ENCODE results near the gene METTL15. TPM values are rescaled to one million over a fixed set of nuclear protein-coding genes. Genes with fewer than 3 reads are reported as not detected.

METTL15 gene
- total and polyA plus RNA-seq, 2 of the 8 experiments (the other 6 are each of a cell fraction or from before 2014, with no cell fraction given): 5.4 to 10.5 TPM

GRCh38 chr11:28117712-28118111 is 9.5 kb downstream of the METTL15 start:
- no peak overlapping the region for H3K4me2 ChIP-seq (ENCODE audit: insufficient read depth in 1 of 2, low read depth in 2 of 2, low read length in 2 of 2)
- no peaks in the 10 kb centered on the region for H3K23me2 ChIP-seq (ENCODE audit: low read depth, low read length)
- WGBS, 2 experiments (ENCODE audit: extremely low coverage in 1 of 2, insufficient coverage in 1 of 2, insufficient read length in 1 of 2, insufficient replicate concordance in 2 of 2, low coverage in 1 of 2, low lambda C conversion rate in 2 of 2, missing lambda C conversion rate in 1 of 2): 89% methylated on average over 4 of the region's 4 CpGs; no CpG with 5 or more reads in 1 of the 2 experiments
- ChIA-PET POLR2A (ENCODE audit: partially characterized antibody) (no interaction called here), CTCF (ENCODE audit: partially characterized antibody) (no interaction called here)
- no peak overlapping the region for H2BK12ac ChIP-seq (ENCODE audit: low read depth, low read length)
- no peaks in the 10 kb centered on the region for H3K79me1 ChIP-seq (ENCODE audit: low read depth, low read length)
- FAIRE-seq (no peak), DNase-seq (ENCODE audit: low read depth in 1 of 2, low spot score in 2 of 2) (no peak)
- peaks cover 0 to 1% of the 10 kb centered on the region in 2 experiments for H4K20me1 ChIP-seq (replicated peaks in 1 of 2; ENCODE audit: control insufficient read depth in 1 of 2, insufficient read depth in 2 of 2, low read length in 2 of 2)
- no peak overlapping the region for H3K23ac ChIP-seq (ENCODE audit: insufficient read length)
- H4K5ac ChIP-seq (ENCODE audit: insufficient read length, low read depth, low read length): no peak overlapping the region
- no peaks in the 10 kb centered on the region for H3K27me3 ChIP-seq (replicated peaks in 1 of 4; ENCODE audit: control insufficient read depth in 3 of 4, extremely low read depth in 1 of 4, insufficient read depth in 3 of 4, low read length in 3 of 4)
- no peak overlapping the region for H4K8ac ChIP-seq (ENCODE audit: extremely low read depth, insufficient read depth, low read length)
- no peak overlapping the region for H3K4ac ChIP-seq (replicated peaks; ENCODE audit: insufficient read length, low read depth, low read length)
- no peak overlapping the region for H2BK120ac ChIP-seq (replicated peaks; ENCODE audit: low read depth, low read length)
- H2BK20ac ChIP-seq (ENCODE audit: low read length): no peak overlapping the region
- H3K79me2 ChIP-seq (ENCODE audit: control insufficient read depth in 1 of 2, insufficient read depth in 2 of 2, low read length in 2 of 2): peaks cover 0 to 11% of the 10 kb centered on the region in 2 experiments; a peak in 1 of 4 replicates
- no peak overlapping the region for H3K4me3 ChIP-seq (ENCODE audit: extremely low read depth in 1 of 4, insufficient read depth in 2 of 4, low read depth in 3 of 4, low read length in 4 of 4)
- no peak overlapping the region for H3K9ac ChIP-seq (replicated peaks in 1 of 4; ENCODE audit: extremely low read depth in 1 of 4, low read depth in 3 of 4, low read length in 3 of 4)
- H2AK5ac ChIP-seq (ENCODE audit: low read depth, low read length): no peak overlapping the region
- H3K4me1 ChIP-seq (replicated peaks in 1 of 4; ENCODE audit: control insufficient read depth in 3 of 4, insufficient read depth in 4 of 4, low read length in 3 of 4): no peaks in the 10 kb centered on the region
- no peaks in the 10 kb centered on the region; a peak in 1 of 8 replicates for H3K36me3 ChIP-seq (ENCODE audit: control insufficient read depth in 2 of 4, insufficient read depth in 4 of 4, low read length in 3 of 4)
- no peak overlapping the region for H2BK15ac ChIP-seq (ENCODE audit: low read length)
- H3K9me3 ChIP-seq (ENCODE audit: insufficient read depth in 2 of 2, low read depth in 1 of 2, low read length in 1 of 2): no peaks in the 10 kb centered on the region
- H2BK5ac ChIP-seq (ENCODE audit: low read depth, low read length): no peak overlapping the region
- no peak overlapping the region for H2AFZ ChIP-seq (ENCODE audit: low read length)
- H4K91ac ChIP-seq (replicated peaks; ENCODE audit: insufficient read length, low read length): no peak overlapping the region
- no peak overlapping the region for H3K14ac ChIP-seq (ENCODE audit: insufficient read length)
- no peak overlapping the region for H3K18ac ChIP-seq (ENCODE audit: extremely low read depth, low read length)
- H3K27ac ChIP-seq (ENCODE audit: low read depth, low read length): no peak overlapping the region
- H3K56ac ChIP-seq (replicated peaks; ENCODE audit: insufficient read length, low read depth, low read length): no peak overlapping the region
- TF ChIP-seq CEBPB (IDR thresholded peaks at IDR 0.05; ENCODE audit: low read depth, low read length): no peak
- TF ChIP-seq SAP30 (IDR thresholded peaks at IDR 0.05; ENCODE audit: insufficient read depth, insufficient replicate concordance, low read length): no peak
- TF ChIP-seq ASH2L (IDR thresholded peaks at IDR 0.05; ENCODE audit: low read length): no peak
- no peak for TF ChIP-seq RXRA (IDR thresholded peaks at IDR 0.05; ENCODE audit: insufficient read depth, low read depth, low read length)
- no peak for TF ChIP-seq ATF2 (IDR thresholded peaks at IDR 0.05; ENCODE audit: low read length)
- no peak for TF ChIP-seq CHD1 (IDR thresholded peaks at IDR 0.05; ENCODE audit: low read depth, low read length)
- TF ChIP-seq MAX (IDR thresholded peaks at IDR 0.05): no peak
- no peak for TF ChIP-seq TEAD4 (IDR thresholded peaks at IDR 0.05; ENCODE audit: low read depth, low read length)
- TF ChIP-seq PHF8 (conservative IDR thresholded peaks at IDR 0.05; ENCODE audit: low read depth, low read length): no peak
- no peak for TF ChIP-seq KDM4A (IDR thresholded peaks at IDR 0.05; ENCODE audit: low read depth, low read length, severe bottlenecking)
- no peak for TF ChIP-seq KDM5A (IDR thresholded peaks at IDR 0.05; ENCODE audit: low read length)
- no peak for TF ChIP-seq SP2 (IDR thresholded peaks at IDR 0.05; ENCODE audit: low read length)
- TF ChIP-seq TAF1 (IDR thresholded peaks at IDR 0.05; ENCODE audit: low read depth, low read length): no peak
